SK-N-SH treated with all-trans-retinoic acid at 6 μM for 48 hours (cell line): ENCODE measurements around the gene KASH5.

Experiments used
- ARNTL ChIP-seq: fragments of 450-650 bp; formaldehyde crosslinking; IDR thresholded peaks from 2 replicates; pipeline ENCODE4 v1.5.0; 2020; ENCODE audit warnings: low read depth, mild to moderate bottlenecking, moderate library complexity, borderline replicate concordance
- ISL1 ChIP-seq: fragments of 250-450 bp; sonication (Bioruptor Pico); IDR thresholded peaks from 2 replicates; pipeline ENCODE4 v2.1.2; 2022; ENCODE audit warnings: mild to moderate bottlenecking, moderate library complexity
- SNAI2 ChIP-seq: fragments of 250-450 bp; sonication (Bioruptor Pico); IDR thresholded peaks from 2 replicates; pipeline ENCODE4 v1.5.0; 2020; ENCODE audit warnings: mild to moderate bottlenecking, moderate library complexity
- TOX ChIP-seq: fragments of 250-450 bp; sonication (Bioruptor Pico); IDR thresholded peaks from 2 replicates; pipeline ENCODE4 v1.8.0; 2021; ENCODE audit warnings: mild to moderate bottlenecking, moderate library complexity, borderline replicate concordance
- ZC3H10 ChIP-seq: fragments of 250-450 bp; sonication (Bioruptor Pico); IDR thresholded peaks from 2 replicates; pipeline ENCODE4 v1.5.1; 2021; ENCODE audit warnings: mild to moderate bottlenecking, moderate library complexity
- ZNF565 ChIP-seq: fragments of 450-650 bp; formaldehyde crosslinking; conservative IDR thresholded peaks from 2 replicates; pipeline ENCODE4 v1.5.0; 2020; ENCODE audit warnings: low read depth, mild to moderate bottlenecking, moderate library complexity
- TF ChIP-seq, protein P1 (sequence below): fragments of 250-450 bp; sonication (Bioruptor Pico); IDR thresholded peaks from 2 replicates; pipeline ENCODE4 v1.5.1; 2020; ENCODE audit warnings: low read depth, mild to moderate bottlenecking, moderate library complexity
- TF ChIP-seq, protein P2 (sequence below): fragments of 250-450 bp; sonication (Bioruptor Pico); IDR thresholded peaks from 2 replicates; pipeline ENCODE4 v1.5.0; 2020; ENCODE audit warnings: mild to moderate bottlenecking, moderate library complexity
- TF ChIP-seq, protein P3 (sequence below): fragments of 250-450 bp; sonication (Bioruptor Pico); IDR thresholded peaks from 2 replicates; pipeline ENCODE4 v1.5.1; 2021; ENCODE audit warnings: mild to moderate bottlenecking, moderate library complexity
- TF ChIP-seq, protein P4 (sequence below): fragments of 250-450 bp; sonication (Bioruptor Pico); IDR thresholded peaks from 2 replicates; pipeline ENCODE4 v1.8.0; 2020; ENCODE audit warnings: mild to moderate bottlenecking, moderate library complexity, borderline replicate concordance

DNA sequence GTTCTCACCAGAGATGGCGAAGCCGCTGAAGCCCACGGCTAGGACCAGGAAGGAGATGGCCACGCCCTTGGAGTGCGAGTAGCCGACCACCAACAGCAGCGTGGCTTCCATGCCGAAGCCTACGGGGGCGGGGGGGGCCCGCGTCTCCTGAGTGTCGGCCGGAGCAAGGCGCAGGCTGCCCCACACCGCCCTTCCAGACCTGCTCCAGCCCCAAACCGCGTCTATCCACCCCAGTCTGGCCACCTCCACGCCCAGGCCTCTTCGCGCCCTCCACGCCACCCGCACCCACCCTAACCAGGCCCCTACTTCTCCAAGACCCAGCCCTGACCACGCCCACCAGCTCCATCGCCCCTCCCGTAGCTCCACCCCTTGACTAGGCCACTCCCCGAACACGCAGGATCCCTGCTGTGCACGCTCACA lies 43.3 kb downstream of the KASH5 start:
- TF ChIP-seq, protein P1, sequence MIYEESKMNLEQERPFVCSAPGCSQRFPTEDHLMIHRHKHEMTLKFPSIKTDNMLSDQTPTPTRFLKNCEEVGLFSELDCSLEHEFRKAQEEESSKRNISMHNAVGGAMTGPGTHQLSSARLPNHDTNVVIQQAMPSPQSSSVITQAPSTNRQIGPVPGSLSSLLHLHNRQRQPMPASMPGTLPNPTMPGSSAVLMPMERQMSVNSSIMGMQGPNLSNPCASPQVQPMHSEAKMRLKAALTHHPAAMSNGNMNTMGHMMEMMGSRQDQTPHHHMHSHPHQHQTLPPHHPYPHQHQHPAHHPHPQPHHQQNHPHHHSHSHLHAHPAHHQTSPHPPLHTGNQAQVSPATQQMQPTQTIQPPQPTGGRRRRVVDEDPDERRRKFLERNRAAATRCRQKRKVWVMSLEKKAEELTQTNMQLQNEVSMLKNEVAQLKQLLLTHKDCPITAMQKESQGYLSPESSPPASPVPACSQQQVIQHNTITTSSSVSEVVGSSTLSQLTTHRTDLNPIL = no peak
- TF ChIP-seq ZNF565 (CRISPR knock-in tag) (no peak), ZC3H10 (CRISPR knock-in tag) (no peak), TOX (no peak), SNAI2 (CRISPR knock-in tag) (no peak), ISL1 (CRISPR knock-in tag) (no peak), ARNTL (CRISPR knock-in tag) (no peak)
- TF ChIP-seq, protein P2, sequence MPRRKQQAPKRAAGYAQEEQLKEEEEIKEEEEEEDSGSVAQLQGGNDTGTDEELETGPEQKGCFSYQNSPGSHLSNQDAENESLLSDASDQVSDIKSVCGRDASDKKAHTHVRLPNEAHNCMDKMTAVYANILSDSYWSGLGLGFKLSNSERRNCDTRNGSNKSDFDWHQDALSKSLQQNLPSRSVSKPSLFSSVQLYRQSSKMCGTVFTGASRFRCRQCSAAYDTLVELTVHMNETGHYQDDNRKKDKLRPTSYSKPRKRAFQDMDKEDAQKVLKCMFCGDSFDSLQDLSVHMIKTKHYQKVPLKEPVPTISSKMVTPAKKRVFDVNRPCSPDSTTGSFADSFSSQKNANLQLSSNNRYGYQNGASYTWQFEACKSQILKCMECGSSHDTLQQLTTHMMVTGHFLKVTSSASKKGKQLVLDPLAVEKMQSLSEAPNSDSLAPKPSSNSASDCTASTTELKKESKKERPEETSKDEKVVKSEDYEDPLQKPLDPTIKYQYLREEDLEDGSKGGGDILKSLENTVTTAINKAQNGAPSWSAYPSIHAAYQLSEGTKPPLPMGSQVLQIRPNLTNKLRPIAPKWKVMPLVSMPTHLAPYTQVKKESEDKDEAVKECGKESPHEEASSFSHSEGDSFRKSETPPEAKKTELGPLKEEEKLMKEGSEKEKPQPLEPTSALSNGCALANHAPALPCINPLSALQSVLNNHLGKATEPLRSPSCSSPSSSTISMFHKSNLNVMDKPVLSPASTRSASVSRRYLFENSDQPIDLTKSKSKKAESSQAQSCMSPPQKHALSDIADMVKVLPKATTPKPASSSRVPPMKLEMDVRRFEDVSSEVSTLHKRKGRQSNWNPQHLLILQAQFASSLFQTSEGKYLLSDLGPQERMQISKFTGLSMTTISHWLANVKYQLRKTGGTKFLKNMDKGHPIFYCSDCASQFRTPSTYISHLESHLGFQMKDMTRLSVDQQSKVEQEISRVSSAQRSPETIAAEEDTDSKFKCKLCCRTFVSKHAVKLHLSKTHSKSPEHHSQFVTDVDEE (CRISPR knock-in tag) = no peak
- TF ChIP-seq, protein P3, sequence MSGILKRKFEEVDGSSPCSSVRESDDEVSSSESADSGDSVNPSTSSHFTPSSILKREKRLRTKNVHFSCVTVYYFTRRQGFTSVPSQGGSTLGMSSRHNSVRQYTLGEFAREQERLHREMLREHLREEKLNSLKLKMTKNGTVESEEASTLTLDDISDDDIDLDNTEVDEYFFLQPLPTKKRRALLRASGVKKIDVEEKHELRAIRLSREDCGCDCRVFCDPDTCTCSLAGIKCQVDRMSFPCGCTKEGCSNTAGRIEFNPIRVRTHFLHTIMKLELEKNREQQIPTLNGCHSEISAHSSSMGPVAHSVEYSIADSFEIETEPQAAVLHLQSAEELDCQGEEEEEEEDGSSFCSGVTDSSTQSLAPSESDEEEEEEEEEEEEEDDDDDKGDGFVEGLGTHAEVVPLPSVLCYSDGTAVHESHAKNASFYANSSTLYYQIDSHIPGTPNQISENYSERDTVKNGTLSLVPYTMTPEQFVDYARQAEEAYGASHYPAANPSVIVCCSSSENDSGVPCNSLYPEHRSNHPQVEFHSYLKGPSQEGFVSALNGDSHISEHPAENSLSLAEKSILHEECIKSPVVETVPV = no peak
- TF ChIP-seq, protein P4, sequence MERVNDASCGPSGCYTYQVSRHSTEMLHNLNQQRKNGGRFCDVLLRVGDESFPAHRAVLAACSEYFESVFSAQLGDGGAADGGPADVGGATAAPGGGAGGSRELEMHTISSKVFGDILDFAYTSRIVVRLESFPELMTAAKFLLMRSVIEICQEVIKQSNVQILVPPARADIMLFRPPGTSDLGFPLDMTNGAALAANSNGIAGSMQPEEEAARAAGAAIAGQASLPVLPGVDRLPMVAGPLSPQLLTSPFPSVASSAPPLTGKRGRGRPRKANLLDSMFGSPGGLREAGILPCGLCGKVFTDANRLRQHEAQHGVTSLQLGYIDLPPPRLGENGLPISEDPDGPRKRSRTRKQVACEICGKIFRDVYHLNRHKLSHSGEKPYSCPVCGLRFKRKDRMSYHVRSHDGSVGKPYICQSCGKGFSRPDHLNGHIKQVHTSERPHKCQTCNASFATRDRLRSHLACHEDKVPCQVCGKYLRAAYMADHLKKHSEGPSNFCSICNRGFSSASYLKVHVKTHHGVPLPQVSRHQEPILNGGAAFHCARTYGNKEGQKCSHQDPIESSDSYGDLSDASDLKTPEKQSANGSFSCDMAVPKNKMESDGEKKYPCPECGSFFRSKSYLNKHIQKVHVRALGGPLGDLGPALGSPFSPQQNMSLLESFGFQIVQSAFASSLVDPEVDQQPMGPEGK (CRISPR knock-in tag) = no peak
